Ovary (tissue), 9 donors: ENCODE measurements around the gene HES5. TPM values are rescaled to one million over a fixed set of nuclear protein-coding genes. Genes with fewer than 3 reads are reported as not detected.

Experiments
- DNase-seq, 5 donors: peaks; one replicate each; pipeline ENCODE4 v3.0.0-alpha.2; 2019 to 2020
- H3K27ac ChIP-seq, 2 donors: fragments of 200-600 bp; one replicate each; pipeline versions ENCODE4 v1.5.1 to v1.8.0; 2019 to 2022
- H3K27me3 ChIP-seq: fragments of 200-600 bp; one replicate; pipeline ENCODE4 v1.8.0; 2022
- H3K36me3 ChIP-seq: fragments of 200-600 bp; sonication (generic); one replicate; pipeline ENCODE4 v1.5.1; 2019
- H3K4me1 ChIP-seq: one replicate; pipeline ENCODE4 v1.8.1; 2013; ENCODE audit warnings: mild to moderate bottlenecking, moderate library complexity; ENCODE audit not compliant: insufficient read depth
- H3K4me3 ChIP-seq: fragments of 200-600 bp; sonication (generic); one replicate; pipeline ENCODE4 v1.5.1; 2017
- H3K9me3 ChIP-seq, 2 donors: fragments of 200-600 bp in 1 of 2; sonication (generic) in 1 of 2; one replicate each; pipeline versions ENCODE4 v1.5.1 to v1.8.1; 2013 to 2019; ENCODE audit warnings: mild to moderate bottlenecking in 1 of 2, moderate library complexity in 1 of 2
- EP300 ChIP-seq: sonication (generic); formaldehyde crosslinking; IDR thresholded peaks from one replicate; pipeline ENCODE4 v1.6.1; 2017; ENCODE audit warnings: antibody characterized with exemption
- POLR2A ChIP-seq: fragments of 450-650 bp; IDR thresholded peaks from one replicate; pipeline ENCODE4 v1.6.1; 2017; ENCODE audit warnings: antibody characterized with exemption, mild to moderate bottlenecking, moderate library complexity
- WGBS, 3 donors: extraction: QIAGEN DNeasy Blood & Tissue Kit in 1 of 3; methylation state at CpG; one replicate each; pipeline versions ENCODE4 v1.1.5 to v1.1.7; 2013 to 2017; 5-methylcytosine and 5-hydroxymethylcytosine counted together
- intact Hi-C, 4 donors: fragments of 100-400 bp; cut with DNase I; formaldehyde crosslinking; loops; one replicate each; pipeline versions ENCODE4 v1.11.0 to v1.15.1; 2022 to 2023
- polyA plus RNA-seq, 2 donors: library from polyadenylated mRNA; stranded (reverse); fragments of 200-250 nt in 1 of 2; fragments of 350-450 nt in 1 of 2; fragmentation: Illumina TruSeq in 1 of 2; extraction: RNeasy Lipid Tissue Mini Kit (QIAGEN cat#74804) in 1 of 2; gene quantifications; one replicate each; pipeline ENCODE4 v1.2.3, GENCODE V29; 2013 to 2014
- total RNA-seq, 7 donors: library from RNA; depleted of rRNA in 2 of 7; stranded (reverse); fragments of >200 nt in 2 of 7; fragmentation: NEBNext Ultra II Directional in 3 of 7; extraction: Animal tissue kit (Norgen Biotek cat#: 25700) in 3 of 7; gene quantifications; one replicate each; pipeline versions ENCODE4 v1.1.0 to v1.2.4, GENCODE V29; 2016 to 2023
- TF ChIP-seq, protein P1 (sequence below), 3 donors: fragments of 450-650 bp in 2 of 3; fragments of 200-600 bp in 1 of 3; IDR thresholded peaks; one replicate each; pipeline versions ENCODE4 v1.5.1 to v1.8.0; 2016 to 2022; ENCODE audit warnings: antibody characterized with exemption in 3 of 3, mild to moderate bottlenecking in 1 of 3
- donor health status: DM: no; HTN: no; CAD: no; lungs with moderate emphysema.
- donor health status: DM: no; HTN: no; CAD: no.
- donor health status: Bipolar disorder and iron deficiency.
- donor health status: DM: yes; HTN: yes; CAD: no.
- donor health status: DM: no; HTN: no; CAD: no.
- donor health status: DM: yes; HTN: yes; CAD: no.

HES5 gene
- total and polyA plus RNA-seq, 9 donors: 0.13 to 0.53 (median 0.31) TPM; not detected in 4

DNA sequence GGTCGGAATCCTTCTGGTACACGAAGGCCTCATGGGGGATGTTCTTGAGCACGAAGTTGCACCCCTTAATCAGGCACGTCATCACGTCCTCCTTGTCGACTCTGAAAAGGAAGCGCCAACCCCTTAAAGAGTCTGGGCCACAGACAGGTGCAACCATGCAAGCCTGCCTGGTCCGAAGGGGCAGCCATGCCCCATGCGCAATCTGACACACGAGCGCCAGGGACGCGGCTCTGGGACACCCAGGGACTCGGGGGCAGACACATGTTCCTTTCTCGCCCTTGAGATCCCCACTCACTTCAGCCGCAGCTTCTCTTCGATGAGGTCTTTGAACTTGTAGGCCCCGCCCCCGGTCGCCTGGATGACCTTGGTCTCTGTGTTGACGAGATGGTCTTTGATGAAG lies 9.3 kb downstream of the HES5 start:
- Histone ChIP-seq H3K4me3 (no peak overlapping the region), H3K36me3 (no peaks in the 10 kb centered on the region), H3K27me3 (no peaks in the 10 kb centered on the region), H3K27ac (no peak overlapping the region), H3K9me3 (no peaks in the 10 kb centered on the region), H3K4me1 (peaks cover 11% of the 10 kb centered on the region)
- no peak for DNase-seq
- intact Hi-C loops: no loop called here
- TF ChIP-seq POLR2A: no peak
- TF ChIP-seq, protein P1, sequence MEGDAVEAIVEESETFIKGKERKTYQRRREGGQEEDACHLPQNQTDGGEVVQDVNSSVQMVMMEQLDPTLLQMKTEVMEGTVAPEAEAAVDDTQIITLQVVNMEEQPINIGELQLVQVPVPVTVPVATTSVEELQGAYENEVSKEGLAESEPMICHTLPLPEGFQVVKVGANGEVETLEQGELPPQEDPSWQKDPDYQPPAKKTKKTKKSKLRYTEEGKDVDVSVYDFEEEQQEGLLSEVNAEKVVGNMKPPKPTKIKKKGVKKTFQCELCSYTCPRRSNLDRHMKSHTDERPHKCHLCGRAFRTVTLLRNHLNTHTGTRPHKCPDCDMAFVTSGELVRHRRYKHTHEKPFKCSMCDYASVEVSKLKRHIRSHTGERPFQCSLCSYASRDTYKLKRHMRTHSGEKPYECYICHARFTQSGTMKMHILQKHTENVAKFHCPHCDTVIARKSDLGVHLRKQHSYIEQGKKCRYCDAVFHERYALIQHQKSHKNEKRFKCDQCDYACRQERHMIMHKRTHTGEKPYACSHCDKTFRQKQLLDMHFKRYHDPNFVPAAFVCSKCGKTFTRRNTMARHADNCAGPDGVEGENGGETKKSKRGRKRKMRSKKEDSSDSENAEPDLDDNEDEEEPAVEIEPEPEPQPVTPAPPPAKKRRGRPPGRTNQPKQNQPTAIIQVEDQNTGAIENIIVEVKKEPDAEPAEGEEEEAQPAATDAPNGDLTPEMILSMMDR (IDR thresholded peaks at IDR 0.05): no peak
- TF ChIP-seq EP300: no peak
- 73 to 79% (median 77%) methylated on average over 21 of the region's 21 CpGs for WGBS, 3 donors

DNA sequence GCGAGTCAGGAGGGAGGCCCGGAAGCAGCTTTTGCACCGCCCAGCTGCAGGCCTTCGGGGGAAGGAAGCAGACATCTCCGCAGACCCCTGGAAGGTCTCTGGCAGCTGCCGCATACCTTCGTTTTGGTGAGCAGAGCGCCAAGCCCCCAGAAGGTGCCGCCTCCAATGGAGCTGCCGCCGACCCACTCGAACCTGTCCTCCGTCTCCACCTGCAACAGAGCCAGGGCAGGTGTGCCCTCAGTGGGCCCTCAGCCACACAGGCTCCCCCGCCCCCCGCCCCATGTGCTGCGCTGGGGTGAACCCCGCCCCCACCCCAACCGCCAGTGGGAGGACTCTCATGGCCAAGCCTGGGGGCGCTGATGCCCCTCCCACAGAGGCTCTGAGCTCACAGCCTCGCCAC lies 9.9 kb downstream of the HES5 start:
- no peaks in the 10 kb centered on the region for H3K27me3 ChIP-seq
- DNase-seq: no peak
- 87 to 95% (median 91%) methylated on average over 16 to 20 of the region's 20 CpGs for WGBS, 3 donors
- TF ChIP-seq EP300 (no peak), POLR2A (no peak)
- TF ChIP-seq, protein P1 (IDR thresholded peaks at IDR 0.05): no peak
- no peaks in the 10 kb centered on the region for H3K36me3 ChIP-seq
- no peak overlapping the region for H3K4me3 ChIP-seq
- no peaks in the 10 kb centered on the region for H3K9me3 ChIP-seq
- no peak overlapping the region for H3K27ac ChIP-seq
- peaks cover 9% of the 10 kb centered on the region for H3K4me1 ChIP-seq
- intact Hi-C loops: no loop called here

DNA sequence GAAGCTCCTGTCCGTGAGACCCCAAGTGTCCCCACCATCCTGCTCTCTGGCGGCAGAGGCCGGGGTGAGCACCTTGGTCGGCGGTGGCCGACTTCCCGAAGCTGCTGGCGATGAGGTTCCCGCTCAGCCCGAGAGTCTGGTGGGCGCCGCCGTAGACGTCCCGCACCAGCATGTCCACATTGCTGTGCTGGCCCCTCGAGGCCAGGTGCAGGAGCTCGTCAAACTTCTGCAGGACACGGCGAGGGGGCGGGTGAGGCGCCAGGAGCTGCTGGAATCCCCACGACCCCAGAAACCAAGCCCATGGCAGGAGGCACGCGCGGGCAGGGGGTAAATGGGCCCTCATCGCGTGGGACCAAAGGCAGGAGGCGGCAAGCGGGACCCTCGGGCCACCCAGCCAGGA lies 10.3 kb downstream of the HES5 start:
- Histone ChIP-seq H3K4me3 (no peak overlapping the region), H3K27me3 (no peaks in the 10 kb centered on the region), H3K27ac (no peak overlapping the region), H3K36me3 (no peaks in the 10 kb centered on the region), H3K4me1 (peaks cover 4% of the 10 kb centered on the region), H3K9me3 (no peaks in the 10 kb centered on the region)
- WGBS, 3 donors: 90 to 92% (median 91%) methylated on average over 30 of the region's 30 CpGs
- intact Hi-C loops: no loop called here
- no peak for DNase-seq
- no peak for TF ChIP-seq EP300
- TF ChIP-seq, protein P1 (IDR thresholded peaks at IDR 0.05): no peak
- TF ChIP-seq POLR2A: no peak

DNA sequence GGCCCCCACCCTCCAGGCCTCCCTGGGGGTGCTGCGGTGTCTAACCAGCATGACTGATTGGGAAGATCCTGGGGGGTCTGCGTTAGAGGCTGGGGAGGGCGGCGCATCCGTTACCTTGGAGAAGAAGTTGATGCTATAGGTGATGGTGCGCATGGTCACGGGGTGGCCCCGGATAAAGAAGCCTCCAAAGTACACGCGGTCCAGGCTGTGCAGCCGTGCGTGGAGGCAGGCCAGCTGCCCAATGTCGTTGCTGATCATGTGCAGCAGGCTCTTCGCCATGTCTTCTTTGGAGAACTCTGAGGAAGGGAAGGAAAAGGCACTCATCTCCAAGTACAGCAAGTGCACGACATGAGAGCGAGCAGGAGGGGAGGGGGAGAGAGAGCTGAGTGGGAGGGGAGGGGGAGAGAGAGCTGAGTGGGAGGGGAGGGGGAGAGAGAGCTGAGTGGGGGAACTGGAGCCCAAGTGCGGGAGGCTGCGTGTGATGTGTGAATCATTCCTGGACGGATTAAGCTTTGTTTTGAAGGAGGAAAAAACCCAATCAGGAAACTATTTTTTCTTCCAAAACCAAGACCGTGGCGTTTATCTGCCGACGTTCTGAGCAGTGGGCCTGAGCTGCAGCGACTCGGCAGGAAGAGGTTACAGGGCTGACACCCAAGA lies 10.9 kb downstream of the HES5 start:
- Histone ChIP-seq H3K27ac (no peak overlapping the region), H3K4me3 (no peak overlapping the region), H3K27me3 (no peaks in the 10 kb centered on the region), H3K9me3 (no peaks in the 10 kb centered on the region), H3K36me3 (no peaks in the 10 kb centered on the region), H3K4me1 (peaks cover 3% of the 10 kb centered on the region)
- 77 to 82% (median 79%) methylated on average over 25 of the region's 25 CpGs for WGBS, 3 donors
- DNase-seq: no peak
- intact Hi-C loops: no loop called here
- TF ChIP-seq POLR2A (no peak), EP300 (no peak)
- TF ChIP-seq, protein P1 (IDR thresholded peaks at IDR 0.05): no peak
